IMR-90 (cell line): ENCODE results near the gene PPP1R12C. TPM values are rescaled to one million over a fixed set of nuclear protein-coding genes. Genes with fewer than 3 reads are reported as not detected.

ENCODE experiments used
- ATAC-seq: fragments of 200-7000 bp; cut with Tn5 transposase; 2 replicates; pipeline ENCODE4 v1.9.1; 2020; ENCODE audit warnings: low read depth, mild to moderate bottlenecking, moderate library complexity
- BruUV-seq: library from RNA; stranded (reverse); fragments of 400-500 nt; replicated peaks from 2 replicates; lab custom pipeline; 2021; lab: Mats Ljungman, UMichigan
- CTCF ChIA-PET: fragments of 300-600 bp; formaldehyde crosslinking; extraction: SDS; loops from one replicate; lab custom pipeline; 2021; ENCODE audit warnings: antibody characterized with exemption; lab: Yijun Ruan, JAX
- POLR2A ChIA-PET: fragments of 300-600 bp; sonication (Branson Sonifier 250); formaldehyde crosslinking; loops from one replicate; lab custom pipeline; 2022; ENCODE audit warnings: antibody characterized with exemption; ENCODE audit not compliant: unreplicated experiment; lab: Charles Lee
- DNase-seq: peaks from one replicate; pipeline ENCODE4 v3.0.0; 2013
- H2AFZ ChIP-seq: replicated peaks from 2 replicates; pipeline ENCODE3; 2013; ENCODE audit warnings: low read length, mild to moderate bottlenecking; ENCODE audit not compliant: poor library complexity
- H2AK5ac ChIP-seq: 2 replicates; pipeline ENCODE4 v1.6.1; 2013; ENCODE audit warnings: low read depth, low read length, inconsistent platforms
- H2AK9ac ChIP-seq: replicated peaks from 2 replicates; pipeline ENCODE3; 2013; ENCODE audit warnings: mild to moderate bottlenecking, low read depth, low read length, moderate library complexity; ENCODE audit not compliant: poor library complexity
- H2BK120ac ChIP-seq: 2 replicates; pipeline ENCODE4 v1.6.1; 2013; ENCODE audit warnings: low read depth, low read length, inconsistent platforms
- H2BK15ac ChIP-seq: 3 replicates; pipeline ENCODE4 v1.6.1; 2013; ENCODE audit warnings: low read depth, low read length, inconsistent platforms
- H2BK20ac ChIP-seq: 2 replicates; pipeline ENCODE4 v1.6.1; 2013; ENCODE audit warnings: low read depth, mild to moderate bottlenecking, inconsistent platforms, low read length, moderate library complexity
- H2BK5ac ChIP-seq: 2 replicates; pipeline ENCODE4 v1.6.1; 2013; ENCODE audit warnings: mild to moderate bottlenecking, low read depth, low read length, inconsistent platforms; ENCODE audit not compliant: poor library complexity, severe bottlenecking
- H3K14ac ChIP-seq: replicated peaks from 2 replicates; pipeline ENCODE4 v1.6.1; 2013; ENCODE audit warnings: low read depth, low read length, inconsistent platforms
- H3K18ac ChIP-seq: 2 replicates; pipeline ENCODE4 v1.6.1; 2013; ENCODE audit warnings: low read depth, low read length, control low read depth
- H3K23ac ChIP-seq: 2 replicates; pipeline ENCODE4 v1.6.1; 2013; ENCODE audit warnings: low read depth, low read length, inconsistent platforms
- H3K27ac ChIP-seq: 2 replicates; pipeline ENCODE4 v1.5.1; 2013; ENCODE audit warnings: mild to moderate bottlenecking, control low read depth, low read length; ENCODE audit not compliant: insufficient read depth
- H3K27me3 ChIP-seq: 2 replicates; pipeline ENCODE4 v1.6.1; 2013; ENCODE audit warnings: low read length; ENCODE audit not compliant: control insufficient read depth, insufficient read depth
- H3K36me3 ChIP-seq: 2 replicates; pipeline ENCODE4 v1.6.1; 2013; ENCODE audit warnings: low read length, mixed read lengths; ENCODE audit not compliant: control insufficient read depth, insufficient read depth
- H3K4ac ChIP-seq: 2 replicates; pipeline ENCODE4 v1.6.1; 2013; ENCODE audit warnings: low read depth, low read length, inconsistent platforms
- H3K4me1 ChIP-seq: 2 replicates; pipeline ENCODE4 v1.6.1; 2013; ENCODE audit warnings: low read length, mixed read lengths; ENCODE audit not compliant: control insufficient read depth, insufficient read depth
- H3K4me2 ChIP-seq: 2 replicates; pipeline ENCODE4 v1.6.1; 2013; ENCODE audit warnings: low read depth, mild to moderate bottlenecking, control low read depth, low read length, moderate library complexity
- H3K4me3 ChIP-seq: 2 replicates; pipeline ENCODE4 v1.5.1; 2013; ENCODE audit warnings: low read depth, mild to moderate bottlenecking, control low read depth, low read length, moderate library complexity; ENCODE audit not compliant: insufficient read depth
- H3K56ac ChIP-seq: 2 replicates; pipeline ENCODE4 v1.6.1; 2013; ENCODE audit warnings: low read length, inconsistent platforms; ENCODE audit not compliant: insufficient read depth; ENCODE audit errors: extremely low read depth
- H3K79me1 ChIP-seq, 2 experiments: 2 replicates each; pipeline ENCODE4 v1.6.1; 2013; ENCODE audit warnings: low read length in 2 of 2, inconsistent platforms in 1 of 2, low read depth in 1 of 2
- H3K9ac ChIP-seq: 2 replicates; pipeline ENCODE4 v1.6.1; 2013; ENCODE audit warnings: low read depth, low read length, control low read depth
- H3K9me1 ChIP-seq: 2 replicates; pipeline ENCODE4 v1.6.1; 2013; ENCODE audit warnings: low read length, inconsistent platforms; ENCODE audit not compliant: insufficient read depth
- H3K9me3 ChIP-seq: 2 replicates; pipeline ENCODE4 v1.6.1; 2013; ENCODE audit warnings: low read length; ENCODE audit not compliant: control insufficient read depth, insufficient read depth
- H4K20me1 ChIP-seq: 2 replicates; pipeline ENCODE4 v1.6.1; 2013; ENCODE audit warnings: low read length, inconsistent platforms; ENCODE audit not compliant: insufficient read depth
- H4K5ac ChIP-seq: 2 replicates; pipeline ENCODE4 v1.6.1; 2013; ENCODE audit warnings: mild to moderate bottlenecking, low read depth, low read length, control low read depth
- H4K8ac ChIP-seq, 2 experiments: 2 replicates each; pipeline ENCODE4 v1.6.1; 2013; ENCODE audit warnings: low read depth in 2 of 2, low read length in 2 of 2, control low read depth in 1 of 2, inconsistent platforms in 1 of 2
- H4K91ac ChIP-seq: 2 replicates; pipeline ENCODE4 v1.6.1; 2013; ENCODE audit warnings: low read depth, low read length, inconsistent platforms; ENCODE audit not compliant: insufficient read depth
- BHLHE40 ChIP-seq: fragments of 150-350 bp; IDR thresholded peaks from 2 replicates; pipeline ENCODE4 v1.6.1; 2016; ENCODE audit warnings: mild to moderate bottlenecking, low read depth, low read length
- MAZ ChIP-seq: IDR thresholded peaks from 2 replicates; pipeline ENCODE4 v1.6.1; 2012; ENCODE audit warnings: low read depth, mild to moderate bottlenecking, low read length, improper control_type of control experiment, moderate library complexity, borderline replicate concordance
- MXI1 ChIP-seq: IDR thresholded peaks from 2 replicates; pipeline ENCODE4 v1.6.1; 2012; ENCODE audit warnings: low read depth, mild to moderate bottlenecking, low read length, moderate library complexity, borderline replicate concordance
- WGBS, 2 experiments: methylation state at CpG; one replicate each; pipeline versions ENCODE4 v1.1.5 to v1.1.7; 2013; ENCODE audit warnings: missing lambda C conversion rate in 2 of 2; ENCODE audit not compliant: insufficient read length in 1 of 2; ENCODE audit errors: extremely low coverage in 2 of 2; 5-methylcytosine and 5-hydroxymethylcytosine counted together
- dilution Hi-C: fragments of 300-500 bp; cut with HindIII; formaldehyde crosslinking; loops from one replicate; pipeline ENCODE4 v1.14.3; 2018; ENCODE audit warnings: low sequenced_read_pairs; ENCODE audit not compliant: unreplicated experiment
- in situ Hi-C: fragments of 300-500 bp; cut with MboI; formaldehyde crosslinking; loops from 3 replicates; pipeline ENCODE4 v1.14.3; 2019; ENCODE audit warnings: low sequenced_read_pairs, inconsistent platforms, mixed read lengths
- intact Hi-C: fragments of 100-400 bp; cut with micrococcal nuclease; formaldehyde crosslinking; loops from 2 replicates; pipeline ENCODE4 v1.10.0; 2022
- polyA plus RNA-seq, 3 experiments: library from polyadenylated mRNA; depleted of rRNA; stranded (reverse); fragments of >200 nt; gene quantifications; 2 replicates each; pipeline ENCODE4 v1.2.3, GENCODE V29; 2012; ENCODE audit warnings: low replicate concordance in 1 of 3
- total RNA-seq: library from RNA; depleted of rRNA; stranded (reverse); fragments of >200 nt; gene quantifications from 2 replicates; pipeline ENCODE4 v1.2.3, GENCODE V29; 2012
- TF ChIP-seq, protein P1 (sequence below): fragments of 150-350 bp; IDR thresholded peaks from 2 replicates; pipeline ENCODE4 v1.6.1; 2016; ENCODE audit warnings: low read depth, mild to moderate bottlenecking, low read length, moderate library complexity, borderline replicate concordance

The PPP1R12C gene
- total and polyA plus RNA-seq, 2 of the 4 experiments (the other 2 are of a cell fraction) = 21.5 to 81.4 TPM

DNA sequence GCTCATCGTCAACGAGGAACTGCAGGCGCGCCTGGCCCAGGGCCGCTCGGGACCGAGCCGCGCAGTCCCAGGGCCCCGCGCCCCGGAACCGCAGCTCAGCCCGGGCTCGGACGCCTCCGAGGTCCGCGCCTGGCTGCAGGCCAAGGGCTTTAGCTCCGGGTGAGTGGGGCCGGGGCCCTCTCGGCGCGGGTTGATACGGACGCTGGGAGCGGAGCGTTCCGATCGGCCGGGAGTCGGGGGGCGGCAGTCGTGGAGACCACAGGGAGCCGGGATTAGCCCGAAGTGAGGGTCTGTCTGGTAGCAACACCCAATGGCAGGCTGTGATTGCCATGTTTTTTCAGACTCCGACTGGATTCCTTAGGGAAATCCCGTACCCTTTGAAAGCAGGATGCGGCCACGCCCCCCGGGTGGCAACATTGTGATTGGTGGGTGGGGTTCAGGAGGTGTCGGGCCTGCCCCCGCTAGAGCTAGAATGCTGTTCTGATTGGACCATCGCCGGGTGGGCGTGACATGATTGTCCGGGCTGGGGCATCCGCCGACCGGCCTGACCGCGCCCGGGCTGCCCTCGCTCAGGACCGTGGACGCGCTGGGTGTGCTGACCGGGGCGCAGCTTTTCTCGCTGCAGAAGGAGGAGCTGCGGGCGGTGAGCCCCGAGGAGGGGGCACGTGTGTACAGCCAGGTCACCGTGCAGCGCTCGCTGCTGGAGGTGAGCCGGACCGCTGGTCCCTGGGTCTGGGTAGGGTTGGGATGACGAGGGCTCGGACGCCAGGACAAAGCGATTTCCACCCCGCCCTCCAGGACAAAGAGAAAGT is 30.5 kb downstream of the PPP1R12C start:
- peak overlapping the region; percentile 94 for H2AFZ ChIP-seq
- peak overlapping the region; percentile 44; the same call in 1 of the 2 replicates for H3K23ac ChIP-seq
- peak overlapping the region; percentile 91 for H3K4me2 ChIP-seq
- H3K4me1 ChIP-seq = peaks cover 7% of the 10 kb centered on the region; the same call in 1 of the 2 replicates
- dilution Hi-C loops = no loop called here
- no peak overlapping the region for H2BK120ac ChIP-seq
- H3K4ac ChIP-seq = peak overlapping the region; percentile 25; the same call in 1 of the 2 replicates
- no peak overlapping the region for H3K56ac ChIP-seq
- H3K27me3 ChIP-seq = peaks cover 36% of the 10 kb centered on the region
- H3K14ac ChIP-seq = no peak overlapping the region
- H2AK9ac ChIP-seq = peak overlapping the region; percentile 29
- intact Hi-C loops = loop anchor here (10.0 kb wide), 1 partner anchor 622 kb away; the partner anchor contains the start of gene LENG9
- H4K20me1 ChIP-seq = peaks cover 38% of the 10 kb centered on the region
- no peak overlapping the region for H2BK5ac ChIP-seq
- H3K4me3 ChIP-seq = peak overlapping the region; percentile 49
- DNase-seq = peak; percentile 91
- H3K9me1 ChIP-seq = no peaks in the 10 kb centered on the region; the same call in 1 of the 2 replicates
- no peak overlapping the region for H3K18ac ChIP-seq
- H2BK15ac ChIP-seq = no peak overlapping the region
- no peak overlapping the region; a peak in 1 of 4 replicates for H4K8ac ChIP-seq
- H3K9me3 ChIP-seq = peaks cover 4% of the 10 kb centered on the region; the same call in 1 of the 2 replicates
- 2% methylated on average over 30 of the region's 74 CpGs; no CpG with 5 or more reads in 1 of the 2 experiments for WGBS, 2 experiments
- no peak overlapping the region for H4K91ac ChIP-seq
- ChIA-PET CTCF (no interaction called here), POLR2A (no interaction called here)
- ATAC-seq = peak; percentile 93
- peak overlapping the region; percentile 28; the same call in 1 of the 2 replicates for H2AK5ac ChIP-seq
- TF ChIP-seq MAZ = 0 out of 2 replicates have a peak, but pooled peaks have one; percentile 37
- peak; percentile 4; the same call in 1 of the 2 replicates for TF ChIP-seq BHLHE40
- TF ChIP-seq, protein P1, sequence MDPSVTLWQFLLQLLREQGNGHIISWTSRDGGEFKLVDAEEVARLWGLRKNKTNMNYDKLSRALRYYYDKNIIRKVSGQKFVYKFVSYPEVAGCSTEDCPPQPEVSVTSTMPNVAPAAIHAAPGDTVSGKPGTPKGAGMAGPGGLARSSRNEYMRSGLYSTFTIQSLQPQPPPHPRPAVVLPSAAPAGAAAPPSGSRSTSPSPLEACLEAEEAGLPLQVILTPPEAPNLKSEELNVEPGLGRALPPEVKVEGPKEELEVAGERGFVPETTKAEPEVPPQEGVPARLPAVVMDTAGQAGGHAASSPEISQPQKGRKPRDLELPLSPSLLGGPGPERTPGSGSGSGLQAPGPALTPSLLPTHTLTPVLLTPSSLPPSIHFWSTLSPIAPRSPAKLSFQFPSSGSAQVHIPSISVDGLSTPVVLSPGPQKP = no peak
- TF ChIP-seq MXI1 = peak; percentile 52; the same call in 1 of the 2 replicates
- peaks cover 15% of the 10 kb centered on the region; the same call in 1 of the 2 replicates for H3K36me3 ChIP-seq
- H3K79me1 ChIP-seq = peaks cover 0 to 12% of the 10 kb centered on the region in 2 experiments; a peak in 2 of 4 replicates
- no peak overlapping the region for H4K5ac ChIP-seq
- H3K27ac ChIP-seq = no peak overlapping the region; the same call in 1 of the 2 replicates
- H2BK20ac ChIP-seq = no peak overlapping the region
- in situ Hi-C loops = no loop called here
- H3K9ac ChIP-seq = peak overlapping the region; percentile 36; the same call in 1 of the 2 replicates
- no TSS peak for BruUV-seq
